ENCODE measurements around the gene IL2RA. TPM values are rescaled to one million over a fixed set of nuclear protein-coding genes. Genes with fewer than 3 reads are reported as not detected.

The IL2RA gene
- polyA plus RNA-seq, 1 donor from 2014 or later, result not detected

DNA sequence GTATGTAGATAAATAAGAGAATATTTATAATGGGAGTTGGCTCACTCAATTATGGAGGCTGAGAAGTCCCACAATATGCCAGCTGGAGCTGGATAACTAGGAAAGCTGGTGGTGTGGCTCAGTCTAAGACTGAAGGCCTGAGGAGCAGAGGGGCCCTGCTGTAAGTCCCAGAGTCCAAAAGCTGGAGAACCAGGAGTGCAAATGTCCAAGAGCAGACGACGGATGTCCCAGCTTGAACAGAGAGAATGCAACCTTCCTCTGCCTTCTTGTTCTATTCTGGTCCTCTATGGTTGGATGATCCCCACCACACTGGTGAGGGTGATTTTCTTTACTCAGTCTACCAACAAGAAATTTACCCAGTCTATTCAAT is 13.2 kb downstream of the IL2RA start:
- no peaks in the 10 kb centered on the region for H3K9me2 ChIP-seq (ENCODE audit: insufficient read depth, low read length)
- H3K4me2 ChIP-seq (ENCODE audit: low read length), result no peak overlapping the region
- no peak overlapping the region for H3K9ac ChIP-seq (ENCODE audit: low read length)
- H3K36me3 ChIP-seq (ENCODE audit: insufficient read depth, low read length), result no peaks in the 10 kb centered on the region
- H3K79me2 ChIP-seq (replicated peaks; ENCODE audit: insufficient read depth, low read length), result no peaks in the 10 kb centered on the region
- no peak for TF ChIP-seq TAF1 (IDR thresholded peaks at IDR 0.05; ENCODE audit: low read depth)
- TF ChIP-seq EP300 (conservative IDR thresholded peaks at IDR 0.05; ENCODE audit: poor library complexity, severe bottlenecking), result no peak
- no peak for TF ChIP-seq EZH2 (IDR thresholded peaks at IDR 0.05; ENCODE audit: borderline replicate concordance, insufficient read depth, low read length, poor library complexity, severe bottlenecking)
- TF ChIP-seq, protein P1, sequence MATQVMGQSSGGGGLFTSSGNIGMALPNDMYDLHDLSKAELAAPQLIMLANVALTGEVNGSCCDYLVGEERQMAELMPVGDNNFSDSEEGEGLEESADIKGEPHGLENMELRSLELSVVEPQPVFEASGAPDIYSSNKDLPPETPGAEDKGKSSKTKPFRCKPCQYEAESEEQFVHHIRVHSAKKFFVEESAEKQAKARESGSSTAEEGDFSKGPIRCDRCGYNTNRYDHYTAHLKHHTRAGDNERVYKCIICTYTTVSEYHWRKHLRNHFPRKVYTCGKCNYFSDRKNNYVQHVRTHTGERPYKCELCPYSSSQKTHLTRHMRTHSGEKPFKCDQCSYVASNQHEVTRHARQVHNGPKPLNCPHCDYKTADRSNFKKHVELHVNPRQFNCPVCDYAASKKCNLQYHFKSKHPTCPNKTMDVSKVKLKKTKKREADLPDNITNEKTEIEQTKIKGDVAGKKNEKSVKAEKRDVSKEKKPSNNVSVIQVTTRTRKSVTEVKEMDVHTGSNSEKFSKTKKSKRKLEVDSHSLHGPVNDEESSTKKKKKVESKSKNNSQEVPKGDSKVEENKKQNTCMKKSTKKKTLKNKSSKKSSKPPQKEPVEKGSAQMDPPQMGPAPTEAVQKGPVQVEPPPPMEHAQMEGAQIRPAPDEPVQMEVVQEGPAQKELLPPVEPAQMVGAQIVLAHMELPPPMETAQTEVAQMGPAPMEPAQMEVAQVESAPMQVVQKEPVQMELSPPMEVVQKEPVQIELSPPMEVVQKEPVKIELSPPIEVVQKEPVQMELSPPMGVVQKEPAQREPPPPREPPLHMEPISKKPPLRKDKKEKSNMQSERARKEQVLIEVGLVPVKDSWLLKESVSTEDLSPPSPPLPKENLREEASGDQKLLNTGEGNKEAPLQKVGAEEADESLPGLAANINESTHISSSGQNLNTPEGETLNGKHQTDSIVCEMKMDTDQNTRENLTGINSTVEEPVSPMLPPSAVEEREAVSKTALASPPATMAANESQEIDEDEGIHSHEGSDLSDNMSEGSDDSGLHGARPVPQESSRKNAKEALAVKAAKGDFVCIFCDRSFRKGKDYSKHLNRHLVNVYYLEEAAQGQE (IDR thresholded peaks at IDR 0.05; ENCODE audit: borderline replicate concordance), result no peak
- TF ChIP-seq POLR2AphosphoS5 (IDR thresholded peaks at IDR 0.05), result no peak
- TF ChIP-seq, protein P2, sequence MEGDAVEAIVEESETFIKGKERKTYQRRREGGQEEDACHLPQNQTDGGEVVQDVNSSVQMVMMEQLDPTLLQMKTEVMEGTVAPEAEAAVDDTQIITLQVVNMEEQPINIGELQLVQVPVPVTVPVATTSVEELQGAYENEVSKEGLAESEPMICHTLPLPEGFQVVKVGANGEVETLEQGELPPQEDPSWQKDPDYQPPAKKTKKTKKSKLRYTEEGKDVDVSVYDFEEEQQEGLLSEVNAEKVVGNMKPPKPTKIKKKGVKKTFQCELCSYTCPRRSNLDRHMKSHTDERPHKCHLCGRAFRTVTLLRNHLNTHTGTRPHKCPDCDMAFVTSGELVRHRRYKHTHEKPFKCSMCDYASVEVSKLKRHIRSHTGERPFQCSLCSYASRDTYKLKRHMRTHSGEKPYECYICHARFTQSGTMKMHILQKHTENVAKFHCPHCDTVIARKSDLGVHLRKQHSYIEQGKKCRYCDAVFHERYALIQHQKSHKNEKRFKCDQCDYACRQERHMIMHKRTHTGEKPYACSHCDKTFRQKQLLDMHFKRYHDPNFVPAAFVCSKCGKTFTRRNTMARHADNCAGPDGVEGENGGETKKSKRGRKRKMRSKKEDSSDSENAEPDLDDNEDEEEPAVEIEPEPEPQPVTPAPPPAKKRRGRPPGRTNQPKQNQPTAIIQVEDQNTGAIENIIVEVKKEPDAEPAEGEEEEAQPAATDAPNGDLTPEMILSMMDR (IDR thresholded peaks at IDR 0.05; ENCODE audit: poor library complexity, severe bottlenecking), result no peak
- no peak for TF ChIP-seq MXI1 (conservative IDR thresholded peaks at IDR 0.05; ENCODE audit: poor library complexity, severe bottlenecking)
- TF ChIP-seq SMC3 (conservative IDR thresholded peaks at IDR 0.05; ENCODE audit: poor library complexity), result no peak
- no peak for TF ChIP-seq RAD21 (conservative IDR thresholded peaks at IDR 0.05)
- H3K4me3 ChIP-seq (ENCODE audit: low read length), result no peak overlapping the region
- H3K9me3 ChIP-seq (ENCODE audit: low read length), result no peaks in the 10 kb centered on the region
- H3K27me3 ChIP-seq (ENCODE audit: insufficient read depth, low read depth, low read length), result no peaks in the 10 kb centered on the region
- H3F3A ChIP-seq (ENCODE audit: insufficient read depth, low read length, poor library complexity, severe bottlenecking), result no peaks in the 10 kb centered on the region
- no peak overlapping the region for H2AFZ ChIP-seq (ENCODE audit: low read depth, low read length)
- H3K27ac ChIP-seq (ENCODE audit: low read length), result no peak overlapping the region
- no peaks in the 10 kb centered on the region for H4K20me1 ChIP-seq (ENCODE audit: insufficient read depth)

DNA sequence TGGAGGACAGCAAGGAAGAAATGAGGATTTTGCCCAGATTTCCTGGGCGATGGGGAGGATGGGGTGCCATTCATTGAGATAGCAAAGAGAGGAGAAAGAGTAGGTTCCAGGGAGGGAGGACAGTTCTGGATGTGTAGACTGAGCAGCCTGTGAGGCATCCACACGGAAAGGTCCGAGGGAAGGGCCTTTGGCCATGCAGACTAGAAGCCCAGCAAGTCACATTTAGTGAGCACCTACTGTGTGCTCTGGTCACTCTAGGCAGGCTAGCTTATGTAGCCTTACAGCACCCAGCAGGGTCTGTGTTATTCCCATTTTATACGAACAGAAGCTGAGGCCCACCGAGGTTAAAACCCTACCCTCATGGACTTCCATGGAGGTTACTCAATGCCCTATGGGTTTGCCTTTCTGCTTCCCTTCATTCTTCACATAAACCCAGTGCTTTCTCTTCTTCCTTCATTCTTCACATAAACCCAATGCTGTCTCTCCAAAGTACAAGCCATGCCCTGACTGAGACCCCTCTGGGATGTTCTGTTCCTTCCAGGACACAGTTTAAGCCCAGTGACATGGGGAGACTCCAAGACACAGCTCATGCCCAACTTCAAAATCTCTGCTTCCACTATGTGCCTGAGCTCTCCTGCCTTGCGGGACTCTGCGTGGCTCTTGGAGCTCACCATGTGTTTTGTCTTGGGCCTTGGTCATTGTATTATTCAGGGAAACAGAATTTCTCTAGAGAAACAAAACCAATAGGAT is 13.7 kb downstream of the IL2RA start:
- H3K9me3 ChIP-seq (ENCODE audit: low read length), result no peaks in the 10 kb centered on the region
- no peak for TF ChIP-seq TAF1 (IDR thresholded peaks at IDR 0.05; ENCODE audit: low read depth)
- TF ChIP-seq, protein P2 (IDR thresholded peaks at IDR 0.05; ENCODE audit: poor library complexity, severe bottlenecking), result no peak
- no peak for TF ChIP-seq EZH2 (IDR thresholded peaks at IDR 0.05; ENCODE audit: borderline replicate concordance, insufficient read depth, low read length, poor library complexity, severe bottlenecking)
- no peak for TF ChIP-seq EP300 (conservative IDR thresholded peaks at IDR 0.05; ENCODE audit: poor library complexity, severe bottlenecking)
- no peak for TF ChIP-seq MXI1 (conservative IDR thresholded peaks at IDR 0.05; ENCODE audit: poor library complexity, severe bottlenecking)
- no peaks in the 10 kb centered on the region for H3K9me2 ChIP-seq (ENCODE audit: insufficient read depth, low read length)
- H3K9ac ChIP-seq (ENCODE audit: low read length), result no peak overlapping the region
- H3K27ac ChIP-seq (ENCODE audit: low read length), result no peak overlapping the region
- no peak overlapping the region for H3K4me3 ChIP-seq (ENCODE audit: low read length)
- H3F3A ChIP-seq (ENCODE audit: insufficient read depth, low read length, poor library complexity, severe bottlenecking), result no peaks in the 10 kb centered on the region
- no peaks in the 10 kb centered on the region for H3K36me3 ChIP-seq (ENCODE audit: insufficient read depth, low read length)
- H3K79me2 ChIP-seq (replicated peaks; ENCODE audit: insufficient read depth, low read length), result no peaks in the 10 kb centered on the region
- no peak overlapping the region for H2AFZ ChIP-seq (ENCODE audit: low read depth, low read length)
- H3K27me3 ChIP-seq (ENCODE audit: insufficient read depth, low read depth, low read length), result no peaks in the 10 kb centered on the region
- H3K4me2 ChIP-seq (ENCODE audit: low read length), result no peak overlapping the region
- no peaks in the 10 kb centered on the region for H4K20me1 ChIP-seq (ENCODE audit: insufficient read depth)

Measured in neural cell (in vitro differentiated cells).